Fibroblast of pulmonary artery (primary cell): Measurements from ENCODE around the gene EPHB3.

Experiments used
- DNase-seq: peaks from one replicate; pipeline ENCODE4 v3.0.0-alpha.2; 2010; ENCODE audit warnings: low read depth
- H3K4me3 ChIP-seq: replicated peaks from 2 replicates; pipeline ENCODE4 v1.5.1; 2011; ENCODE audit warnings: low read depth, mild to moderate bottlenecking, control low read depth, low read length, moderate library complexity
- TF ChIP-seq, protein P1 (sequence below): IDR thresholded peaks from 2 replicates; pipeline ENCODE4 v1.5.1; 2011; ENCODE audit warnings: mild to moderate bottlenecking, control low read depth, low read length, inconsistent platforms; ENCODE audit errors: missing control alignments

The EPHB3 gene

DNA sequence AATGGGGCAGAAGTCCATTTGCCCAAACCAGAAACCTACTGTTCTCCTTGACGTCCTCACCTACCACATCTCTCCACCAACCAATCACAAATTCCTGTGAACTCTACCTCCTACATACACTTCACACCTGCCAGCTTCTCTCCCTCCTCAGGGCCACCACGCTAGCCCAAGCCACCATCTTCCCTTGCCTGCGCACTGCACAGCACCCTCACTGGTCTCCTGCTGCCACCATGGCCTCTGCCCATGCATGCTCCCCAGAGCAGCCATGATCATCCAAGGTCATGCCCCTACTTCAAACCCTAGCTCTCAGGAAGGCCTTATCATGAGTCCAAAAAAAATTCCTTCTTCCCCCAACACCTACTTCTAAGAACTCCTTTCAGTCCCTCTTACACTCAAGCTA, 1.1 kb upstream of the EPHB3 start:
- H3K4me3 ChIP-seq, result no peak overlapping the region

DNA sequence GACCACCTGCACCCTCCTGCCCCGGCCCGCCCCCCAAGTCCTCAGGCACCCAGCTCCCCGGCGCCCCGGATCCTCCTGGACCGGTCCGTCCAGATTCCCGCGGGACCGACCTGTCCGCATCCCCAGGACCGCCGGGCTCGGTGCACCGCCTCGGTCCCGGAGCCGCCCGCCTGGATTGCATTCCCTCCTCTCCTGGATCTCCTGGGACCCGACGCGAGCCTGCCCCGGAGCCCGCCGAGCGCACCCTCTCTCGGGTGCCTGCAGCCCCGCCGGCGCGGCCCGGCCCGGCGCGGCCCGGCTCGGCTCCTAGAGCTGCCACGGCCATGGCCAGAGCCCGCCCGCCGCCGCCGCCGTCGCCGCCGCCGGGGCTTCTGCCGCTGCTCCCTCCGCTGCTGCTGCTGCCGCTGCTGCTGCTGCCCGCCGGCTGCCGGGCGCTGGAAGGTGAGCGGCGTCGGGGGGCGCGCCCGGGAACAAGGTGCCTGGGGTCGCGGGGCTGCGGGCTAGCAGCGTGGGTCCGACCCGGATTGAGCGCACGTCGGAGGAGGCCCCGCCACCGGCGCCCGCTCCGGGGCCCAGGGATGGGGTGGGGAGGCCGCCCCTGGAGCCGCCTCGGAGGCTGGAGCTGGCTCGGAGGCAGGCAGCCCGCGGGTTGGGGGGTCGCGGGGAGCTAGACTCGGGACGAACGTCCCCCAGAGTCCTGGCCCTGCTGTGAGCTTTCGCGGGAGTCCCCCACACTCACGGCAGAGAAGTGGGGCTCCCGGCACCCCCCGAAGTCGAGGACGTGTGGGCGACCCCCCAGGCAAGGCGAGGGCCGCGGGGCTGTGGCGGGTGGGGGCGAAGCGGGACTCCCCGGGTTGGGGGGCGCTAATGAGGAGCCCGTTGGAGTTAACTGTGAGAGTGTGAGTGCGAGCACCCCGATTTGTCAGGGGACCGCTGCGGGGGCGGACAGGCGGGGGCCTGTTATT, 610 bp downstream of the EPHB3 start:
- DNase-seq, result no peak
- TF ChIP-seq, protein P1, sequence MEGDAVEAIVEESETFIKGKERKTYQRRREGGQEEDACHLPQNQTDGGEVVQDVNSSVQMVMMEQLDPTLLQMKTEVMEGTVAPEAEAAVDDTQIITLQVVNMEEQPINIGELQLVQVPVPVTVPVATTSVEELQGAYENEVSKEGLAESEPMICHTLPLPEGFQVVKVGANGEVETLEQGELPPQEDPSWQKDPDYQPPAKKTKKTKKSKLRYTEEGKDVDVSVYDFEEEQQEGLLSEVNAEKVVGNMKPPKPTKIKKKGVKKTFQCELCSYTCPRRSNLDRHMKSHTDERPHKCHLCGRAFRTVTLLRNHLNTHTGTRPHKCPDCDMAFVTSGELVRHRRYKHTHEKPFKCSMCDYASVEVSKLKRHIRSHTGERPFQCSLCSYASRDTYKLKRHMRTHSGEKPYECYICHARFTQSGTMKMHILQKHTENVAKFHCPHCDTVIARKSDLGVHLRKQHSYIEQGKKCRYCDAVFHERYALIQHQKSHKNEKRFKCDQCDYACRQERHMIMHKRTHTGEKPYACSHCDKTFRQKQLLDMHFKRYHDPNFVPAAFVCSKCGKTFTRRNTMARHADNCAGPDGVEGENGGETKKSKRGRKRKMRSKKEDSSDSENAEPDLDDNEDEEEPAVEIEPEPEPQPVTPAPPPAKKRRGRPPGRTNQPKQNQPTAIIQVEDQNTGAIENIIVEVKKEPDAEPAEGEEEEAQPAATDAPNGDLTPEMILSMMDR, result no peak
- H3K4me3 ChIP-seq, result peak overlapping the region; percentile 44

More for the DNA sequence above, 1.1 kb upstream of the EPHB3 start:
- TF ChIP-seq, protein P1, result no peak
- DNase-seq, result no peak

DNA sequence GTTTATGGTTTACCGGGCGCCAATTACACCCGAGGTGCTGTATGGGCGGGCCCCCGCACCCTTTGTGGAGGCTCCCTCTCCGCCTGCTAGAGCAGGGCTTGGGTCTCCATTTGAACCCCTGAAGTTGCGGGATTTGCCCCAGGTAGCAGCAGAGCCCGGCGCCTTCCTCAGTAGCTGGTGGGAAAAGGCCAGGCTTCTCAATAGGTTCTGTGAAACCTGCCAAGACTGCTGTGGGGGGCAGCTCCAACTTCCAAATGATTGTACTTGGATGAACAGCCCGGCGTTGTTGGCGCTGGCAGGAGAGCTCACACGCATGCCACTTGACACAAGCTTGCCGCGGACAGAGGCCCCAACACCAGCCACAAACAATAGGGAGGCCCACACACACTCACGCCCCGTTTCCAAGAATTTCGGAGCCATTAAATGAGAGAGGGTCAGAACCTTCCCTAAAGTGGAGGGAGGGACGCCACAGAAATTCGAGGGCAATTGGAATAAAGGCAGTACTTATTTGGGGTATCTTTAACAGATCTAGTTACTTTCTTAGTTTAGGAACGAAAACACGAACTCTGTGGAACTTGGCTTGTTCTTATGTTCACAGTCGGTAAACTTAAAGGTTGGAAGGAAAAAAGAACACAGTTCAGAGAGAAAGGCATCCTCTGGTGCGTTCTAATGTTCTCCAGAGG, 1.4 kb downstream of the EPHB3 start:
- no peak overlapping the region for H3K4me3 ChIP-seq
- no peak for DNase-seq
- TF ChIP-seq, protein P1, result no peak

DNA sequence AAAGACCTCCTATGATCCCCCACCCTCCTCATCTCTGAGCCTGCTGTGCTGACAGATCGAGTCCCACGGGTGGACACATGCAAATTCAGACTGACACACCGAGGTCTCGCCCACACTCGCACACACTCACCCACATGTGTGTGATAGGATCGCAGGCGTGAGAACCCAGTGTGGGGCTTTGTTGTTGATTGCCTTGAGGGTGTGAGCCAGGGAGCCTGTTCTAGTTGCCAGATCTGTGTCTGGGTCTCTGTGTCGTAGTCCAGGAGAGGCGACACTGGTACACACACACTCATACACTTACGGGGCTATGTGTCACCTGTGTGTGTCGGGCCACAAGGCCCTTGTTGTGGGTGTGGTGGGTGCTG, 2.0 kb downstream of the EPHB3 start:
- H3K4me3 ChIP-seq, result no peak overlapping the region
- DNase-seq, result no peak
- TF ChIP-seq, protein P1, result no peak

DNA sequence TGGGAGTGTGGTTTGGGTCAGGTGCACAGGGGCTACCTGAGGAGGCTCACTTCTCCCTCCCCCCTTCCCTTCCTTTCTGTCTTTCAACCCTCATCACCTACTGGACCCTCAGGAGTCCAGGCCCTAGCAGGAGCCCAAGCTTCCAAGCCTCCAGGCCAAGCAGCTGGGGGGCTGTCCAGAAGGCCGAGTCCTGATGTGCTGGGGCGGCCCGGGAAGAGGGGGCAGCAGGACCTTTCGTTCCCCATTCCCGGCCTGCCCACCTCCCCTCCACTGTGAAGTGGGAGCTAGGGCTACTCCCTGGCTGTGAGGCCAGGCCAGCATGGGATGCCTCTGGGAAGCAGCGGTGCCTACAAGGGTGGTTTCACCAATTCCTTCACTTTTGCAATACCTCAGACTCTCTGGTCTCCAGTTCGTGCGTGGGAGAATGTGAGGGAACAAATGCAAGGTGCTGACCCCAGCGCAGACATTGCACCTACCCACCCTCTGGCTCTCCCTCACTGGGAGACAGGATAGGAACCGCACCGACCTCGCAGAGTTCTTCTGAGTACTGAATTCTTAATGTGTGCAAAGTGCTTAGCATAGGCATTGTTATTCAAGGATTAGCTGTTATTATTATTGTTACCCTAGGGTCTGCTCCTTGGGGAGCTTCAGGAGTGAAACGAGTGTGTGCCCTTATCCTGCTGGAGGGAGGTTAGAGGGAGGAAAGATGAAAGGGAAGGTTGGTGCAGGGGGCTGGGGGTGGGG, 2.5 kb downstream of the EPHB3 start:
- DNase-seq, result no peak
- H3K4me3 ChIP-seq, result no peak overlapping the region
- TF ChIP-seq, protein P1, result no peak

DNA sequence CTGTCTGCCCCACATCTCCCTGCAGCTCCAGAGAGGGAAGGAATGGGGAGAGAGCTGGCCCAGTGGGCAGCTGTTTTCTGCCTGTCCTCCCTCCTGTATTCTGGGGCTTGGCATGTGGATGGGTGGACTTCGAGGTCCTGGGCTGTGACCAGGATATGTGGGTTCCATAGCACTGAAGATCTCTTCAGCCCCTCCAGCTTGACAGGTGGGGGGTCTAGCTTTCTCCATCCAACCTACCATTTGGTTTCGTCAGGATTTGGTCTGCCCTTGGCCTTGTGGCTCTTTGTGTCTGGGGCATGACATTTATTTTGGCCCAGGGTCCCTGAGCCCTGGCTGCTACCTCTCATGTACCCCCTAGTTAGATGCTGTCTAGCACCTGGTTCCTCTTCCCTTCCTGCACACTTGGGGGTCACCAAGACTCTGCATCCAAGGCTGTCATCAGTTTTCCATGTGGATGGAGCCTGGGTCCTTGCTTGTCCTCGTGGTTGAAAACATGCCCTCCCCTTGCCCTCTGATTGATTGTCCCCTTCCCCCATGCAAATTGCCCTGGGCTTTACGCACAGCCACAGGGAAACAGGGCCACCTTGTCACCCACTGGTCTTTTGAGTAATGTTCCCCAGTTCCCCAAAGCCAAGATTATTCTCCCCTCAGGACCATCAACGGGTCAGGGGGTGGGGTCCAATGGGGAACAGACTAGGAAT, 3.2 kb downstream of the EPHB3 start:
- TF ChIP-seq, protein P1, result no peak
- no peak for DNase-seq
- H3K4me3 ChIP-seq, result no peak overlapping the region
